ENCODE data around the gene SLC6A20. TPM values are rescaled to one million over a fixed set of nuclear protein-coding genes. Genes with fewer than 3 reads are reported as not detected.

SLC6A20 gene
- total RNA-seq, 1 donor, result not detected

- TF ChIP-seq CTCF (IDR thresholded peaks at IDR 0.05; ENCODE audit: insufficient read depth, low read depth, low read length), result no peak
- no peak overlapping the region for H3K4me3 ChIP-seq (ENCODE audit: low read depth, low read length)
- no peak for DNase-seq (ENCODE audit: low read depth)
Observed at GRCh38 chr3:45773072-45773471, 23.3 kb downstream of the SLC6A20 start.

- H3K4me3 ChIP-seq (ENCODE audit: low read depth, low read length), result no peak overlapping the region
- no peak for DNase-seq (ENCODE audit: low read depth)
- TF ChIP-seq CTCF (IDR thresholded peaks at IDR 0.05; ENCODE audit: insufficient read depth, low read depth, low read length), result no peak
Observed at GRCh38 chr3:45772341-45773035, 23.8 kb downstream of the SLC6A20 start.

- no peak overlapping the region for H3K4me3 ChIP-seq (ENCODE audit: low read depth, low read length)
Observed at GRCh38 chr3:45771831-45772230, 24.5 kb downstream of the SLC6A20 start.

GRCh38 chr3:45771166-45771775 is 25.1 kb downstream of the SLC6A20 start:
- no peak overlapping the region for H3K4me3 ChIP-seq (ENCODE audit: low read depth, low read length)
- no peak for DNase-seq (ENCODE audit: low read depth)
- no peak for TF ChIP-seq CTCF (IDR thresholded peaks at IDR 0.05; ENCODE audit: insufficient read depth, low read depth, low read length)

More at GRCh38 chr3:45771831-45772230, 24.5 kb downstream of the SLC6A20 start:
- TF ChIP-seq CTCF (IDR thresholded peaks at IDR 0.05; ENCODE audit: insufficient read depth, low read depth, low read length), result no peak
- no peak for DNase-seq (ENCODE audit: low read depth)

GRCh38 chr3:45765958-45766357 is 30.4 kb downstream of the SLC6A20 start:
- DNase-seq (ENCODE audit: low read depth), result no peak
- no peak for TF ChIP-seq CTCF (IDR thresholded peaks at IDR 0.05; ENCODE audit: insufficient read depth, low read depth, low read length)
- no peak overlapping the region for H3K4me3 ChIP-seq (ENCODE audit: low read depth, low read length)

- DNase-seq (ENCODE audit: low read depth), result no peak
- H3K4me3 ChIP-seq (ENCODE audit: low read depth, low read length), result no peak overlapping the region
- TF ChIP-seq CTCF (IDR thresholded peaks at IDR 0.05; ENCODE audit: insufficient read depth, low read depth, low read length), result no peak
Observed at GRCh38 chr3:45765266-45765851, 31.0 kb downstream of the SLC6A20 start.

Measured in fibroblast of villous mesenchyme (primary cell).